BJ (cell line): ENCODE measurements around the gene CFAP20. TPM values are rescaled to one million over a fixed set of nuclear protein-coding genes. Genes with fewer than 3 reads are reported as not detected.

ENCODE experiments used
- CTCF ChIA-PET: fragments of 350-600 bp; formaldehyde crosslinking; extraction: SDS; loops from one replicate; lab custom pipeline; 2021; ENCODE audit warnings: antibody characterized with exemption, inconsistent platforms; lab: Yijun Ruan, JAX
- POLR2A ChIA-PET: fragments of 300-600 bp; sonication (Branson Sonifier 250); formaldehyde crosslinking; extraction: SDS; loops from one replicate; lab custom pipeline; 2021; ENCODE audit warnings: antibody characterized with exemption; lab: Charles Lee
- DNase-seq: peaks from one replicate; pipeline ENCODE4 v3.0.0-alpha.2; 2011; ENCODE audit warnings: low read depth
- H3K27me3 ChIP-seq: 2 replicates; pipeline ENCODE4 v1.6.0; 2011; ENCODE audit warnings: low read length; ENCODE audit not compliant: control insufficient read depth, insufficient read depth
- H3K36me3 ChIP-seq: 2 replicates; pipeline ENCODE4 v1.5.1; 2011; ENCODE audit warnings: low read length; ENCODE audit not compliant: control insufficient read depth, insufficient read depth
- H3K4me3 ChIP-seq: 2 replicates; pipeline ENCODE4 v1.5.1; 2011; ENCODE audit warnings: low read depth, mild to moderate bottlenecking, control low read depth, low read length
- polyA plus RNA-seq: library from polyadenylated mRNA; depleted of rRNA; stranded (reverse); fragments of >200 nt; gene quantifications from 2 replicates; pipeline ENCODE4 v1.2.3, GENCODE V29; 2011
- TF ChIP-seq, protein P1 (sequence below): IDR thresholded peaks from 2 replicates; pipeline ENCODE4 v1.5.1; 2011; ENCODE audit warnings: low read depth, mild to moderate bottlenecking, control low read depth, inconsistent platforms, low read length, moderate library complexity; ENCODE audit not compliant: insufficient read depth

CFAP20 gene
- polyA plus RNA-seq, 1 experiment = 36.6 TPM

DNA sequence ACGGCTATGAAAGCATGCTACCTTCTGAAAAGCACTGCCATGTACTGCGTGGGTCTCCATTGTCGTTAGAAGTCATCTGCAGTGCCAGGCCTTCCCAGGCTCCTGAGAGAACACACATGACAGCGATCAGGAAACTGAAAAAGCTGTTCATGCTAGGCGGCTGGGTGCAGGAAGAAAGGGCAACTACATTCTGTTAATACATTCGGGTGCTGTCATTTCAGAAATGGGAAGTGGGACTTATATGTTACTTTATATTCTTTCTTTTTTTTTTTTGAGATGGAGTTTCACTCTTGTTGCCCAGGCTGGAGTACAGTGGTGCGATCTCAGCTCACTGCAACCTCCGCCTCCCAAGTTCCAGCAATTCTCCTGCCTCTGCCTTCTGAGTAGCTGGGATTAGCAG, 19.9 kb downstream of the CFAP20 start:
- Histone ChIP-seq H3K27me3 (no peaks in the 10 kb centered on the region), H3K36me3 (peaks cover 2% of the 10 kb centered on the region; the same call in 1 of the 2 replicates), H3K4me3 (no peak overlapping the region)
- CTCF ChIA-PET = interaction anchor here (0.6 to 4.2 kb wide), 4 partner anchors 9 to 102 kb away, joined by 3 to 21 read pairs (median 4); no protein-coding TSS in a partner anchor
- DNase-seq = no peak
- TF ChIP-seq, protein P1, sequence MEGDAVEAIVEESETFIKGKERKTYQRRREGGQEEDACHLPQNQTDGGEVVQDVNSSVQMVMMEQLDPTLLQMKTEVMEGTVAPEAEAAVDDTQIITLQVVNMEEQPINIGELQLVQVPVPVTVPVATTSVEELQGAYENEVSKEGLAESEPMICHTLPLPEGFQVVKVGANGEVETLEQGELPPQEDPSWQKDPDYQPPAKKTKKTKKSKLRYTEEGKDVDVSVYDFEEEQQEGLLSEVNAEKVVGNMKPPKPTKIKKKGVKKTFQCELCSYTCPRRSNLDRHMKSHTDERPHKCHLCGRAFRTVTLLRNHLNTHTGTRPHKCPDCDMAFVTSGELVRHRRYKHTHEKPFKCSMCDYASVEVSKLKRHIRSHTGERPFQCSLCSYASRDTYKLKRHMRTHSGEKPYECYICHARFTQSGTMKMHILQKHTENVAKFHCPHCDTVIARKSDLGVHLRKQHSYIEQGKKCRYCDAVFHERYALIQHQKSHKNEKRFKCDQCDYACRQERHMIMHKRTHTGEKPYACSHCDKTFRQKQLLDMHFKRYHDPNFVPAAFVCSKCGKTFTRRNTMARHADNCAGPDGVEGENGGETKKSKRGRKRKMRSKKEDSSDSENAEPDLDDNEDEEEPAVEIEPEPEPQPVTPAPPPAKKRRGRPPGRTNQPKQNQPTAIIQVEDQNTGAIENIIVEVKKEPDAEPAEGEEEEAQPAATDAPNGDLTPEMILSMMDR = no peak
- POLR2A ChIA-PET = no interaction called here

DNA sequence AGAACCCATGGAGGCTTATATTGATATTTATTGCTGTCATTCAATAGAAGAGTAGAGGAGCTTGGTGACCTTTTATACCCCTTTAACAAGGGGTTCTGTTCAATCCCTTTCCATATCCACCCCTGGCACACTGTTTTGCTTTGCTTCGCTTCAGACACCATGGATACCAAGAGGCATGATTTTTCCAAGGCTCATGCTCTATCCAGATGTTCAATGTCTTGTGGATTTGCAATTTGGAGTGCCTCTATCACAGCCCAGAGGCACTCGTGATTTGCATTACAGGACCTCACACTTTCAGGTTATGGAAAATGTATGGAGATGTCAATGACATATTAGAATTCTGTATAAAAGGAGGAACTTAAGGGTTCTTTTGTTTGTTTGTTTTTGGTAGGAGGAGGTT, 21.5 kb downstream of the CFAP20 start:
- no peaks in the 10 kb centered on the region for H3K27me3 ChIP-seq
- DNase-seq = no peak
- H3K36me3 ChIP-seq = no peaks in the 10 kb centered on the region; the same call in 1 of the 2 replicates
- no peak overlapping the region for H3K4me3 ChIP-seq
- TF ChIP-seq, protein P1 = no peak
- CTCF ChIA-PET = interaction anchor here (0.6 to 4.2 kb wide), 4 partner anchors 8 to 379 kb away, joined by 3 to 21 read pairs (median 3); no protein-coding TSS in a partner anchor
- POLR2A ChIA-PET = no interaction called here

DNA sequence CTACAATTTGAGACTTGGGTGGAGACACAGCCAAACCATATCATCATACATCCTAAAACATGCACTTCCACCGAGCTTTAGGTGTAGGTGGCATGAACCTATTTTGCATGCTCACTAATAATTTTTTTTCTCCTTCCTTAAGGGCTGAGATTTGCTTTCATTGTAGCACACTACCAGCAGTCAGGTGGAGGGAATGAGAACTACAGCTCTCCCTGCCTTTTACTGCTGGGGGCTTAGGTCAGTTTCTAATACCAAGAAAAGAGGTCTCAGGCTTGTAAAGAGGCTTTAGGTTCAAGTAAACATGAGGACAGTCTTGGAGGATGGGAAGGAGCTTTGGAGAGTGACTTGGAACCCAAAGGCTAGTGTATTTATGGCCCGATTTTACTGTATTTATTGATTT, 22.0 kb downstream of the CFAP20 start:
- Histone ChIP-seq H3K4me3 (no peak overlapping the region), H3K36me3 (no peaks in the 10 kb centered on the region; the same call in 1 of the 2 replicates), H3K27me3 (no peaks in the 10 kb centered on the region)
- POLR2A ChIA-PET = no interaction called here
- no peak for DNase-seq
- TF ChIP-seq, protein P1 = no peak
- CTCF ChIA-PET = interaction anchor here (0.6 to 4.2 kb wide), 4 partner anchors 8 to 379 kb away, joined by 3 to 21 read pairs (median 3); no protein-coding TSS in a partner anchor

DNA sequence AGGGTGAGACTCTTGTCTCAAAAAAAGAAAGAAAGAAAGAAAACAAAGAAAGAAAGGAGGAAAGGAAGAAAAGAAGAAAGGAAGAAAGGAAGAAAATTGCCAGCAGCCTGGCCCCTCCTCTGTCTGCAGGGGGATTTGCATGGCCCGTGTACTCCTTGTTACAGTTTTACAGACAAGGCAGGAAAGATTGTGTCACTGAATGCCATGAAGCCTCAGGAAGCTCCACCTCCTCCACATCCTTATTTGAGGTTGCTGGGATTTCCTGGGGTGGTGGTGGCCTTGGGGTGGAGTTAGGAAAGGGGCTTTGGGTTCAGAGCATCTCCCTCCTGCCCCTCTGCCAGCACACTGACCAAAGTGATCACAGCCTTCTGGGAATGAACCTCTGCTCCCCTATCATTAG, 23.6 kb downstream of the CFAP20 start:
- Histone ChIP-seq H3K27me3 (no peaks in the 10 kb centered on the region), H3K36me3 (no peaks in the 10 kb centered on the region), H3K4me3 (no peak overlapping the region)
- TF ChIP-seq, protein P1 = no peak
- ChIA-PET CTCF (interaction anchor here (1.1 to 1.3 kb wide), 2 partner anchors 9 to 18 kb away, joined by 3 read pairs; no protein-coding TSS in a partner anchor), POLR2A (no interaction called here)
- DNase-seq = no peak

DNA sequence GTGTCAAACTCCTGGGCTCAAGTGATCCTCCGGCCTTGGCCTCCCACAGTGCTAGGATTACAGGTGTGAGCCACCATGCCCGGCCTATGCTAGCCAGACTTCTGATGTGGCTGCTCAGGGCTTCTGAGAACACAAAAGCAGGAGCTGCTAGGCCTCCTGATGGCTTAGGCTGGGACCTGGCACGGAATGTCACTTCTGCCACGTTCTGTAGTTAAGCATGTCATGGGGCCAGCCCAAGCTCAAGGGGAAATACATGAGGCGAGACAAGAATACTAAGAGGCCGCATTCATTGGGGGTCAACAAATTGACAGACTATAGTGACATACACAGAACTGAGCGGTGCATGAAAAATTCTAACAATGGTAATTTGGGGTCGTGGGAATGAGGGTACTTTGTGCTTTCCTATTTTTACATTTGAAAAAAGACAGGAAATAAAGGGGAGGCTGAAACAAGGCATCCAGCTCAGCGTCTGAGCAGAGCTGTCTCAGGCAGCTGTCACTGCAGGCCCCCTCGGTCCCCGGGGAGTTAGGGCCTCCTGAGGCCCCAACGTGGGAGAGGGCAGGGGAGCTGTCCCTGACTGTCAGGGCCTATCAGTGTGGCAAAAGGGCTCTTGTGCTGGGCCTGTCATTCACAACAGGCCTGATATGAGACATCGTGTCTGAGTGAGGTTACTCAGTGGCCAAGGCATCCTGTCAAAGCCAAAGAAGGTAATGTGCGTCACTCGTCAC, 26.4 kb downstream of the CFAP20 start:
- TF ChIP-seq, protein P1 = no peak
- no peak for DNase-seq
- Histone ChIP-seq H3K36me3 (no peaks in the 10 kb centered on the region), H3K27me3 (no peaks in the 10 kb centered on the region), H3K4me3 (no peak overlapping the region)
- CTCF ChIA-PET = interaction anchor here (1.0 kb wide), 1 partner anchor 10 kb away, joined by 3 read pairs; no protein-coding TSS in a partner anchor
- POLR2A ChIA-PET = no interaction called here
